GM18526 (cell line): ENCODE data around the gene MAT2B.

Experiments
- POLR2A ChIP-seq: IDR thresholded peaks from 3 replicates; pipeline ENCODE4 v1.6.1; 2011; ENCODE audit not compliant: insufficient read length; ENCODE audit errors: extremely low read depth

The MAT2B gene

GRCh38 chr5:163505368-163506094, at the start of gene MAT2B:
MAT2B (plus strand) TSS chr5:163505619; CDS start chr5:163505687, 68 bp downstream.
- TF ChIP-seq POLR2A = peak; percentile 86

- no peak for TF ChIP-seq POLR2A
Observed at GRCh38 chr5:163456029-163456589, 49.3 kb upstream of the MAT2B start.

GRCh38 chr5:163456840-163457239, 48.6 kb upstream of the MAT2B start:
- TF ChIP-seq POLR2A = no peak

- no peak for TF ChIP-seq POLR2A
Observed at GRCh38 chr5:163458778-163459385, 46.5 kb upstream of the MAT2B start.

GRCh38 chr5:163459462-163459818, 46.0 kb upstream of the MAT2B start:
- TF ChIP-seq POLR2A = no peak

GRCh38 chr5:163459819-163460561, 45.4 kb upstream of the MAT2B start, which contains the start of gene NUDCD2:
NUDCD2 (minus strand) TSS chr5:163460102; CDS start chr5:163460050, 52 bp downstream.
- TF ChIP-seq POLR2A = peak; percentile 94

GRCh38 chr5:163460562-163461171, 44.8 kb upstream of the MAT2B start, which contains the start of gene HMMR:
HMMR (plus strand) TSS chr5:163460632; CDS start chr5:163460693, 61 bp downstream.
- TF ChIP-seq POLR2A = peak; percentile 64

GRCh38 chr5:163463063-163463435, 42.4 kb upstream of the MAT2B start:
- TF ChIP-seq POLR2A = no peak

GRCh38 chr5:163467682-163468081, 37.7 kb upstream of the MAT2B start:
- no peak for TF ChIP-seq POLR2A

- no peak for TF ChIP-seq POLR2A
Observed at GRCh38 chr5:163473635-163474243, 31.7 kb upstream of the MAT2B start.

GRCh38 chr5:163475411-163475810, 30.0 kb upstream of the MAT2B start:
- TF ChIP-seq POLR2A = no peak

GRCh38 chr5:163478126-163478981, 27.1 kb upstream of the MAT2B start:
- no peak for TF ChIP-seq POLR2A

GRCh38 chr5:163478982-163479271, 26.5 kb upstream of the MAT2B start:
- no peak for TF ChIP-seq POLR2A
